ENCODE measurements around the gene GRID2.
"Not testable (repeated sequence)": the region's sequence is repeated elsewhere in the genome, so short reads cannot be mapped to it uniquely, and the experiment has no call there.

GRID2 gene

GRCh38 chr4:92303621-92304027 lies at the start of gene GRID2:
TSS of gene GRID2 (plus strand) at chr4:92303966.
- no peak for DNase-seq

- no peak for DNase-seq
Observed at GRCh38 chr4:92253986-92254671, 49.6 kb upstream of the GRID2 start.

GRCh38 chr4:92254767-92255442 lies 48.9 kb upstream of the GRID2 start:
- no peak for DNase-seq

- DNase-seq, result no peak
Observed at GRCh38 chr4:92255920-92256244, 47.9 kb upstream of the GRID2 start.

GRCh38 chr4:92257931-92258857 lies 45.6 kb upstream of the GRID2 start:
- DNase-seq, result no peak

- DNase-seq, result no peak
Observed at GRCh38 chr4:92261256-92261655, 42.5 kb upstream of the GRID2 start.

GRCh38 chr4:92262371-92262770 lies 41.4 kb upstream of the GRID2 start:
- no peak for DNase-seq

GRCh38 chr4:92263010-92263409 lies 40.8 kb upstream of the GRID2 start:
- DNase-seq, result no peak

GRCh38 chr4:92263575-92263974 lies 40.2 kb upstream of the GRID2 start:
- DNase-seq, result no peak

GRCh38 chr4:92264163-92264562 lies 39.6 kb upstream of the GRID2 start:
- no peak for DNase-seq

- DNase-seq, result no peak
Observed at GRCh38 chr4:92265021-92265420, 38.7 kb upstream of the GRID2 start.

GRCh38 chr4:92265798-92266197 lies 38.0 kb upstream of the GRID2 start:
- no peak for DNase-seq

GRCh38 chr4:92266521-92266920 lies 37.2 kb upstream of the GRID2 start:
- DNase-seq, result no peak

- DNase-seq, result no peak
Observed at GRCh38 chr4:92268642-92269041, 35.1 kb upstream of the GRID2 start.

- no peak for DNase-seq
Observed at GRCh38 chr4:92270908-92271307, 32.9 kb upstream of the GRID2 start.

GRCh38 chr4:92271551-92271950 lies 32.2 kb upstream of the GRID2 start:
- not testable (repeated sequence) for DNase-seq

- not testable (repeated sequence) for DNase-seq
Observed at GRCh38 chr4:92277057-92277881, 26.5 kb upstream of the GRID2 start.

- DNase-seq, result no peak
Observed at GRCh38 chr4:92279296-92279695, 24.5 kb upstream of the GRID2 start.

GRCh38 chr4:92299152-92299551 lies 4.6 kb upstream of the GRID2 start:
- no peak for DNase-seq

- DNase-seq, result no peak
Observed at GRCh38 chr4:92304121-92304520, 355 bp downstream of the GRID2 start.

- DNase-seq, result no peak
Observed at GRCh38 chr4:92304606-92305005, 840 bp downstream of the GRID2 start.

GRCh38 chr4:92305148-92305877 lies 1.5 kb downstream of the GRID2 start:
- DNase-seq, result no peak
